Thymus (tissue), 11 donors: Measurements from ENCODE around the gene TNNT3. TPM values are rescaled to one million over a fixed set of nuclear protein-coding genes. Genes with fewer than 3 reads are reported as not detected.
A peak's percentile ranks its signal among the peaks of the same experiment; 100 is the strongest.
"Not testable (repeated sequence)": the region's sequence is repeated elsewhere in the genome, so short reads cannot be mapped to it uniquely, and the experiment has no call there.

Experiments
- DNase-seq, 9 donors: peaks; one replicate each; pipeline ENCODE4 v3.0.0-alpha.2; 2013; ENCODE audit warnings: low spot score in 9 of 9, low read depth in 6 of 9, missing footprints in 1 of 9
- H3K27ac ChIP-seq, 2 donors: one replicate each; pipeline ENCODE4 v1.5.1; 2013; ENCODE audit warnings: control low read depth in 1 of 2, low read depth in 1 of 2, low read length in 1 of 2, mild to moderate bottlenecking in 1 of 2, moderate library complexity in 1 of 2
- H3K27me3 ChIP-seq, 2 donors: one replicate each; pipeline ENCODE4 v1.5.1; 2013; ENCODE audit warnings: low read length in 1 of 2; ENCODE audit not compliant: control insufficient read depth in 2 of 2, insufficient read depth in 1 of 2
- H3K36me3 ChIP-seq, 2 donors: one replicate each; pipeline ENCODE4 v1.5.1; 2013; ENCODE audit warnings: low read length in 1 of 2, mild to moderate bottlenecking in 1 of 2, moderate library complexity in 1 of 2; ENCODE audit not compliant: control insufficient read depth in 2 of 2, insufficient read depth in 2 of 2
- H3K4me1 ChIP-seq, 2 donors: one replicate each; pipeline ENCODE4 v1.5.1; 2013; ENCODE audit warnings: low read length in 2 of 2; ENCODE audit not compliant: control insufficient read depth in 2 of 2, insufficient read depth in 2 of 2
- H3K4me3 ChIP-seq, 2 donors: one replicate each; pipeline ENCODE4 v1.5.1; 2013; ENCODE audit warnings: low read length in 2 of 2, control low read depth in 1 of 2, mild to moderate bottlenecking in 1 of 2
- H3K9me3 ChIP-seq, 2 donors: one replicate each; pipeline ENCODE4 v1.5.1; 2013; ENCODE audit warnings: low read length in 1 of 2, mild to moderate bottlenecking in 1 of 2; ENCODE audit not compliant: control insufficient read depth in 2 of 2, insufficient read depth in 1 of 2
- WGBS: extraction: QIAGEN DNeasy Blood & Tissue Kit; methylation state at CpG from one replicate; pipeline ENCODE4 v1.1.7; 2013; 5-methylcytosine and 5-hydroxymethylcytosine counted together
- polyA plus RNA-seq: library from polyadenylated mRNA; stranded (reverse); fragments of 200-250 nt; gene quantifications from one replicate; pipeline ENCODE4 v1.2.3, GENCODE V29; 2013
- total RNA-seq: library from RNA; stranded (reverse); fragments of 120-200 nt; gene quantifications from one replicate; pipeline ENCODE4 v1.2.4, GENCODE V29; 2013
- donor health status: healthy.

TNNT3 gene
- total and polyA plus RNA-seq, 2 donors: 15.8 to 44.9 TPM

DNA sequence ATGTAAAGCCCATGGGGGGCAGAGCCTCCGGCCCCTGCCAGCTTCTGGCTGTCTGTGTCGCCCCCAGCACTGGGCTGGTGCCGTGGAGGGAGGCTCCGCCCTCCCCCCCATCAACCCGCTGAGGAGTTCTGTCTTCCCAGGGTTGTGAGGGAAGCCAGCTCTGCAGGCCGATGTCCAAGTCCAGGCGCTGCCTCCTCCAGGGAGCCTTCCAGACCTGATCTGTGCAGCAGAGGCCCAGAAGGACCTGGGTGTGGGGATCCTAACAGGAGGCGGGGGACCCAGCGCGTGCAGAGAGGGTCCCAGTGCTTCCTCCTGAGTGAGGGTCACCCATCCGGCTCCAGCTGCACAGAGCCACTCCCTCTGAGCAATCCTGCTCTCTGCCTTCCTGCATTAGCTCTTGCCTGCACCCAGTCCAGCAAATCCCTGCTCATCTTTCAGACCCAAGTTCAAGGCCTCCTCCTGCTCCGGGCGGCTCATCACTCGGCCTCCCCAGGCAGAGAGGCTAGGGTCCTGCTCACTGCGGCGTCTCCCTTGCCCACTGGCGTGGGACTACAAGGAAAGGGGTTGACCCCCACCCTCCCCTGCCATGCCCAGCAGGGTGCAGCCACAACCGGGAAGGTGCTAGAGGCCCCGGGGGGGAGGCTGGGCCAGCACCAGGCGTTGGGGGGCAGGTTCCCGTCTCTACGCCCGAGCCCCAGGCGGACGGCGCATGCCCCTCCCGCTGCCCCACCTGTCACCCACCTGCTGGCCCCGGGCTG, 44.2 kb upstream of the TNNT3 start:
- 78% methylated on average over 28 of the region's 28 CpGs for WGBS
- no peak overlapping the region for H3K4me3 ChIP-seq
- H3K27me3 ChIP-seq: peaks cover 0 to 9% of the 10 kb centered on the region in 2 donors
- no peaks in the 10 kb centered on the region for H3K36me3 ChIP-seq
- no peak for DNase-seq
- H3K4me1 ChIP-seq: peaks cover 0 to 23% of the 10 kb centered on the region in 2 donors
- H3K27ac ChIP-seq: no peak overlapping the region
- H3K9me3 ChIP-seq: no peaks in the 10 kb centered on the region

DNA sequence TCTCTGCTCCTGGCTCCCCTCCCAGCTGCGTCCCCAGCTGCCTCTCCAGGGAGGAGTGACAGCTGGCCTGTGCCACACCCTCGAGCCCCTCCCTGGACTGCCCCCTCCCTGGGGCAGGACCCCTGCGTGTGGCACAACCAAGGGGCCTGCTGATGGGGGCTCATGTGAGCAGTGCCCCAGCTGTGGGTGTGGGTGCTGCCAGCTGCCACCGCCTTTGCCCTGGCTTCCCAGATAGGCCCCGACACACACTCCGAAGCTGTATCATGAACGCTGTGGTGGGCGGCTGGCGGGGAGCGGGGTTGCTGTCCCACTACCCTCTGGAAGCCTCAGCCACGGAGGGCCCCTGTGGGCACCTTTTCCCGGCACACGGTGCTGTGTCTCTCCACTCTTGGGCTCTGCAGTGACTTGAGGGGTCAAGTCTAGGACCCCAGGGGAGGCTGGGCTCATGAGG, 43.6 kb upstream of the TNNT3 start:
- not testable (repeated sequence) for DNase-seq, H3K27ac ChIP-seq, H3K36me3 ChIP-seq, H3K9me3 ChIP-seq, H3K4me3 ChIP-seq, H3K27me3 ChIP-seq
- H3K4me1 ChIP-seq: peaks cover 0 to 24% of the 10 kb centered on the region in 2 donors
- 81% methylated on average over 13 of the region's 13 CpGs for WGBS

DNA sequence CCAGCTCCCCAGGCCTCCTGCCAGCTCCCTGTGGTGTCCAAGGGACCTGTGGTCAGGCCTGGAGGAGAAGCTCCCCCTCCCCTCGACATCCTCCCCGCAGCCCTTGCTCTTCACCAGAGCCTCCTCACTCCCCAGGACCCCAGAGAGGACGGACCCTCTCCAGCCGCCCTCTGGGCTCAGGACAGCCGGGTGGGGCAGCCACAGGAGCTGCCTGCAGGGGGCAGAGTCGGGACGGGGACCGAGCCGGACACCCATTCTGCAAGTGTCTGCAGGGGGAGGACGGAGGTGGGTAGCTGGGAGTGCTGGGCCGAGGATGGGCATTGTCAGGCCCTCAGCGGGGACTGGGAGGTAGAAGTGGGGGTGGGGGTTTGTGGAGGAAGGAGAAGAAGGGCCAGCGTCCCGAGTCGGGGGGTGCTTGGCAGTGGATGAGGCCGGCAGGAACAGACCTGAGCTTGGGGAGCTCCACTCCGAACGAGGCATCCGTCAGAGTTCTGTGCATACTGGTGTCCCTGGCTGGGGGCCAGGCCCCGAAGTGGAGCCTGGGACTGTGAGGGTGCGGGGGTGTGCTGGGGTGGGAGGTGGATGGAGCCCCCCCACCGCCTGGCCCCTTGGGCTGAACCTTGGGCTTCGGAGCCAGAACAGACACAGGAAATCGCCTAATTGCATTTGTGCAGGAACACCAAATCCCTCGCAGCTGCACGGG, 43.0 kb upstream of the TNNT3 start:
- Histone ChIP-seq H3K4me3 (no peak overlapping the region), H3K36me3 (peaks cover 0 to 4% of the 10 kb centered on the region in 2 donors), H3K27ac (no peak overlapping the region), H3K4me1 (peaks cover 0 to 25% of the 10 kb centered on the region in 2 donors), H3K9me3 (no peaks in the 10 kb centered on the region), H3K27me3 (no peaks in the 10 kb centered on the region)
- DNase-seq: no peak
- 82% methylated on average over 26 of the region's 26 CpGs for WGBS

DNA sequence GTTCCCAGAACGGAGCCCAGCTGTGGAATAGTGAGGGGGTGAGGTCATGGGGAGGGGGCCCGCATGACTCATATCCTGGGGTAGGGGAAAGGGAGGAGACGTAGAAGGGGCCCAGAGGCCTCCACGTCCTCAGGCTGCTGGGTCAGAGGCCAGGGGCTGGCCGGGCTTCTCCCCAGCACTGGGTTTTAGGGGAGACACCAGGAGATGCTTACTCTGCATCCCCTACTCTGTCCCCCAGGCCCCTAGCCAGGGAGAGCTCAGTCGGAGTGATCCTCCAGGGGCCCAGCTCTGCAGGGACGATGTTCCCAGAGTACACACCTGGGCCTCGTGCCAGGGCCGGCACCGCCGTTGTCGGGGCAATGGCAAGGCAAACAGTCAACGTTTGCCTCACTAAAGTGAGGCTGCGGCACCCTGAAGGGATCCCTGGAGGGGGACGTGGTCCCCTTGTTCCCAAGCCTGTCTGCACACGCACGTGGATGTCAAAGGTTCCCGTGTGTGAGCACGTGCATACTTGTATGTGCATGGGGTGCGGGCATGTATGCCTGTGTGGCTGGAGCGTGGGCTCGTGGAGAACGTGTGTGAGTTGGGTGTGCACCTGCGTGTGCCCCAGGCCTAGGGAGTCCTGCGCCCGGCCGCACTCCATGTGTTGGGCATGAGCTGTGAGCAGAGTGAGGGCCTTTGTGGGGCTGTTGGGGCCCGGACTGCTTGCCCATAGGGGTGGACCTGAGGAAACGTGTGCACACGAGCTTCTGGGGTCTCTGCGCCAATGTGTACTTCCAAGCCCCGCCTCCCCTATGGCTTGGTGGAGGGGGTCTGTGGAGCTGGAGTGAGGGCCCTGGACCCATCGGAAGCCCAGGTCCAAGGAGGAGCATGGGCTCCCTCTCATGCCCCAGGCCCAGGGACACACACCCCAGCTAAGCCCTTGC, 42.0 kb upstream of the TNNT3 start:
- H3K27ac ChIP-seq: peak overlapping the region in 1 of 2 donors; percentile 43
- no peaks in the 10 kb centered on the region for H3K9me3 ChIP-seq
- H3K4me3 ChIP-seq: no peak overlapping the region
- DNase-seq: no peak
- peaks cover 0 to 35% of the 10 kb centered on the region in 2 donors for H3K4me1 ChIP-seq
- H3K27me3 ChIP-seq: no peaks in the 10 kb centered on the region
- peaks cover 0 to 4% of the 10 kb centered on the region in 2 donors for H3K36me3 ChIP-seq
- 85% methylated on average over 33 of the region's 33 CpGs for WGBS

GRCh38 chr11:1878137-1879031, 41.1 kb upstream of the TNNT3 start:
- H3K4me3 ChIP-seq: no peak overlapping the region
- WGBS: 95% methylated on average over 30 of the region's 30 CpGs
- peaks cover 3 to 10% of the 10 kb centered on the region in 2 donors for H3K36me3 ChIP-seq
- H3K27ac ChIP-seq: peak overlapping the region in 1 of 2 donors; percentile 43
- DNase-seq: no peak
- peaks cover 0 to 44% of the 10 kb centered on the region in 2 donors for H3K4me1 ChIP-seq
- no peaks in the 10 kb centered on the region for H3K9me3 ChIP-seq
- no peaks in the 10 kb centered on the region for H3K27me3 ChIP-seq

DNA sequence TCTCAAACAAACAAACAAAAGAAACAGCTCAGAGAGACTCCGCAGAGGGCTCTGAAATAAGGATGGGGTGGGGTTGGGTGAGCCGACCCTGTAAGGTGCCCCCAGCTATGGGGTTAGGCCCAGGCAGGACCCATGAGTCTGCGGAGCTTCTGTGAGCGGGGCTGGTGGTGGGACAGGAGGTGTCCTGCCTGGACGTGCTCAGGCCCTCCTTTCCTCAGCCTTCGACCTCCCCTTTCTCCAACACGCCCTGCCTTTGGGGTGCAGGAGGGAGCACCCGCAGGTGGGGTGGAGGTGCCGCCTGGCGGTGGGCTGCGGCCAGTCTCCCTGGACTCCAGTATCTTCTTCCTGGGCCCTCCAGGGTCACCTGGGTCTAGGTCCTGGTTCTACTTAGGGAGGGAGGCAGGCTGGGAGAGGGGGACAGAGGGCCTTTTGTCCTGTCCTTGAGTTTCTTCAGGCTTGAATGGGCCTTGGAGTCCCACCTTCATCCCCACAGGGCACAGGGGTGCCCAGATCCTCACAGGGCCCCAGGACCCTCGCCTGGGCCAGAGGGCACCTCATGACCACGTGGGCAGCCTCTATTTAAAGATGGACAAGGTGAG, 40.1 kb upstream of the TNNT3 start:
- DNase-seq: no peak
- no peak overlapping the region for H3K27ac ChIP-seq
- no peaks in the 10 kb centered on the region for H3K9me3 ChIP-seq
- WGBS: 96% methylated on average over 13 of the region's 13 CpGs
- peaks cover 0 to 44% of the 10 kb centered on the region in 2 donors for H3K4me1 ChIP-seq
- no peaks in the 10 kb centered on the region for H3K27me3 ChIP-seq
- peaks cover 10 to 21% of the 10 kb centered on the region in 2 donors for H3K36me3 ChIP-seq
- H3K4me3 ChIP-seq: no peak overlapping the region

GRCh38 chr11:1879941-1880720, 39.4 kb upstream of the TNNT3 start:
- Histone ChIP-seq H3K4me3 (no peak overlapping the region), H3K4me1 (peaks cover 0 to 43% of the 10 kb centered on the region in 2 donors), H3K36me3 (peaks cover 14 to 27% of the 10 kb centered on the region in 2 donors), H3K27me3 (no peaks in the 10 kb centered on the region), H3K9me3 (no peaks in the 10 kb centered on the region), H3K27ac (peak overlapping the region; percentile 25 to 73)
- DNase-seq: no peak
- 95% methylated on average over 32 of the region's 32 CpGs for WGBS
